Kidney epithelial cell (primary cell): ENCODE results near the gene HOXB6. TPM values are rescaled to one million over a fixed set of nuclear protein-coding genes. Genes with fewer than 3 reads are reported as not detected.

ENCODE experiments used
- DNase-seq: peaks from one replicate; pipeline ENCODE4 v3.0.0-alpha.2; 2010; ENCODE audit warnings: low read depth
- H3K27me3 ChIP-seq: 2 replicates; pipeline ENCODE4 v1.6.0; 2011; ENCODE audit warnings: low read length; ENCODE audit not compliant: control insufficient read depth, insufficient read depth
- H3K36me3 ChIP-seq: 2 replicates; pipeline ENCODE4 v1.5.1; 2011; ENCODE audit warnings: low read length; ENCODE audit not compliant: control insufficient read depth, insufficient read depth
- H3K4me3 ChIP-seq: 2 replicates; pipeline ENCODE4 v1.5.1; 2011; ENCODE audit warnings: low read depth, mild to moderate bottlenecking, control low read depth, low read length
- total RNA-seq: library from RNA; depleted of rRNA; stranded (reverse); fragments of >200 nt; gene quantifications from 2 replicates; pipeline ENCODE4 v1.2.3, GENCODE V29; 2015
- TF ChIP-seq, protein P1 (sequence below): IDR thresholded peaks from 2 replicates; pipeline ENCODE4 v1.5.1; 2011; ENCODE audit warnings: mild to moderate bottlenecking, moderate library complexity, low read length, control low read depth, inconsistent platforms; ENCODE audit not compliant: insufficient read depth, poor library complexity, severe bottlenecking

HOXB6 gene
- total RNA-seq, 1 donor from 2014 or later = 30.7 TPM

DNA sequence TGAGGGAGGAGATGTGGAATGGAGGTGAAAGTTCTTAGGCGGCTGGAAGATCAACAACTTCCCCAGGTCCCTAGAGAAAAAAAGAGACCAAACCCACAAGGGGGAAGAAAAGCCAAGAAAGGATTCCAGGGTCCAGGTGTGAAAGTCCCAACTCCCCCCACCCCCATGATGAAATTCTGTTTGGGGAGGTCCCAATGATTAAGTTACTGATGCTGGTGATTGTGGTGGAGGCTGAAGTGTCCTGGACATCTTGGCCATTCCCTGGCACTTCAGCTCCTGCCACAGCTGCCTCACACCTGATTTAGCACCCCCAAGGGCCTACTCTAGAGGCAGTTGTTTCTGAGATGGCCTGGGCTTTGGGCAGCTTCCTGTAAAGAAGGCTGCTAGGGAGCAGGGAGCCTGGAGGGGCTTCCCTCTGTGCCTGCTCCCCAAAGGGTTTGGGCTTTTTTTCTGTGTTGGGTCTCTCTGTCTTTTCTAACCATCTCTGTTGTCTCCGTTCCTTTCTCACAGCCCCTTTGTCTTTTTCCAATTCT is 39.7 kb downstream of the HOXB6 start:
- peaks cover 3% of the 10 kb centered on the region for H3K36me3 ChIP-seq
- DNase-seq = no peak
- TF ChIP-seq, protein P1, sequence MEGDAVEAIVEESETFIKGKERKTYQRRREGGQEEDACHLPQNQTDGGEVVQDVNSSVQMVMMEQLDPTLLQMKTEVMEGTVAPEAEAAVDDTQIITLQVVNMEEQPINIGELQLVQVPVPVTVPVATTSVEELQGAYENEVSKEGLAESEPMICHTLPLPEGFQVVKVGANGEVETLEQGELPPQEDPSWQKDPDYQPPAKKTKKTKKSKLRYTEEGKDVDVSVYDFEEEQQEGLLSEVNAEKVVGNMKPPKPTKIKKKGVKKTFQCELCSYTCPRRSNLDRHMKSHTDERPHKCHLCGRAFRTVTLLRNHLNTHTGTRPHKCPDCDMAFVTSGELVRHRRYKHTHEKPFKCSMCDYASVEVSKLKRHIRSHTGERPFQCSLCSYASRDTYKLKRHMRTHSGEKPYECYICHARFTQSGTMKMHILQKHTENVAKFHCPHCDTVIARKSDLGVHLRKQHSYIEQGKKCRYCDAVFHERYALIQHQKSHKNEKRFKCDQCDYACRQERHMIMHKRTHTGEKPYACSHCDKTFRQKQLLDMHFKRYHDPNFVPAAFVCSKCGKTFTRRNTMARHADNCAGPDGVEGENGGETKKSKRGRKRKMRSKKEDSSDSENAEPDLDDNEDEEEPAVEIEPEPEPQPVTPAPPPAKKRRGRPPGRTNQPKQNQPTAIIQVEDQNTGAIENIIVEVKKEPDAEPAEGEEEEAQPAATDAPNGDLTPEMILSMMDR = no peak
- peak overlapping the region; percentile 40 for H3K4me3 ChIP-seq
- H3K27me3 ChIP-seq = no peaks in the 10 kb centered on the region

DNA sequence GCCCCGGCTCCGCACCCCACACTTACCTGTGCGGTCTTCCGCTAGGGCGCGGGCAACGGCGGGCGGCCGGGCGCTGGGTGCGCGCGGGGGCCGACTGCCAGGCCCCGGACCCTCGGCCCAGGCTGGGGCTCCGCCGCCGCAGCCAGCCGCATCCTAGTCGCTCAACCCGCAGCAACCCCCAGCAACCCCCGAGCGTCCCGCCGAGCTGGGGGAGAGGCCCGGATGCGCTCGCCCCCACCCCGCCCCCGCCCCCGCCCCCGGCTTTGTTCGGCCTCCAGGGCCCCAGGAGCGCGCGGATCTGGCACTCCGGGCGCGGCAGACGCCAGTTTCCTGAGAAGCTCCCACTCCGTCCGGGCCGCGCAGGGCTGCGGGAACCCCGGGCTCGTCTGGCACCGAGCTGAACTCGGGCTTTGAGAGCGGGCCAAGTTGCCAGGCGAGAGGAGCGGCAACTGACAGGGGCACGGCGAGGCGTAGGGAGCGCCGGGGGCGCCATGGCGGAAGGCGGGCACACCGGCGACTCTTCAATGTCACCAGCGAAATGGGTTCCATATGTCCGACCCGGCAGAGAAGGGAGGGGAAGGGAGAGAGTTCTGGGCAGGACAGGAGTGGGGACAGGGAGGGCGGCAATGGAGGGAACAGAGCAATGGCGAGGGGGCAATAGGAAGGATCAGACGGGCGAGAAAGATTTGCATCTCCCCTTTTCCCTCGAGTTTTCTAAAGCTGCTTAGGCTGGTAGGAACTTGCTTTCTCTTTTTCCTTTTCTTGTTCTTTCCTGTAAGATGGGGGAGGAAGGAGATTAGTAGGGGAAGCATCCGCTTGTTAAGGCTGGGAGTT is 40.4 kb downstream of the HOXB6 start:
- H3K4me3 ChIP-seq = peak overlapping the region; percentile 40
- H3K27me3 ChIP-seq = no peaks in the 10 kb centered on the region
- H3K36me3 ChIP-seq = peaks cover 3% of the 10 kb centered on the region
- TF ChIP-seq, protein P1 = no peak
- no peak for DNase-seq

DNA sequence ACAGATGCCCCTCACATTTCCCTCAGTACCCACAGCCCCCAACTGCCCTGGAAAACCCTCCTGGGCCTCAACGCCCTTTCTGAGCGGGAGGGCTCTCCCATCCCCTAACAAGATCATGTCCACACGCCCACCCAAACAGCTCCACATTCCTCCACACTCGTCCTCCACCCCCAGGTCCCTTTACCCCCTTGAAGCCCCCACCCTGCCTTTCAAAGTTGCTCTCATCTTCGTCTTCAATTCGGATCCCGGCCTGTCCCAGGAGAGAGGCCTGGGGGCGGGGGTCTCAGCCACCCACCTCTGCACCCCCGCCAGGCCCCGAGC is 41.0 kb downstream of the HOXB6 start:
- Histone ChIP-seq H3K36me3 (peaks cover 3% of the 10 kb centered on the region), H3K27me3 (no peaks in the 10 kb centered on the region), H3K4me3 (peak overlapping the region; percentile 40)
- no peak for DNase-seq
- TF ChIP-seq, protein P1 = no peak

DNA sequence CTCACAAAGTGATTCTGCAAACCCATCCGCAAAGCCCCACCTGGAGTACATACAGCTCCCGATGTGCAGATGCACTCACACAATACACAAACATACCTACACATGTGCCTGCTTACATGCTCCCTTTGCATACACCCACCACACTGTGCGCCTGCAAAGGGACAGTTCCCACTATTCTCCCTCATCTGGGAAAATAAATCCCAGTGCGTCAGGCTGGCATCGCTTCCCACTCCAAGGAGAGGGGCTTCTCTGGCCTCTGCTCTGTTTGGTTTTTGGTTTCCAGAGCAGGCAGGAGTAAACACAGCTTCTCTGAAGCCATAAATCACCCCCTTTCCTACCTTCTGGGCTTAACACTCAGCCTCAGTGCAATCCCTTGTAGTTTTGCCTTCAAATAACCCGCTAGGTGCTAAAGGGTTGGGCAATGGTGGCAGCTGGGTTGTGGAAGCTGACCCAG is 41.4 kb downstream of the HOXB6 start:
- Histone ChIP-seq H3K36me3 (peaks cover 3% of the 10 kb centered on the region), H3K4me3 (peak overlapping the region; percentile 40), H3K27me3 (no peaks in the 10 kb centered on the region)
- TF ChIP-seq, protein P1 = no peak
- DNase-seq = no peak

DNA sequence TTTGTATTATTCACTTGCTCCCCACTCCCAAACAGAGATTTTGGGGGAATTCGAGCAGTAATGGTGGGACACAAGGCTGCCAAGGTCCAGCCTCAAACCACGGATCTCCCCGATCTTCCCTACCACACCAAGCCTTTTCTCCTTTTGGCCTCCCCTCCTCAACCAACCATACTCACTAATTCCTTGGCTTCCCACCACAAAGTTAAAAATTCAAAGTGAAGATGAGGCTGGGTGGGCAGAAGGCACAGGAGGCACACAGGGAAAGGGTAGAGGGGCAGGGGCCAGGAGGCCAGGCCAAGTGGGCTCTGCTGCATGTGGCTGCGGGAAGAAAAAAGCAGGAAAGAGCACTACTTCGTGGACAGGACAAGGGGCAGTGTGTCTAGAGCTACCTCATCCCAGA is 41.9 kb downstream of the HOXB6 start:
- DNase-seq = no peak
- H3K27me3 ChIP-seq = no peaks in the 10 kb centered on the region
- peaks cover 3% of the 10 kb centered on the region for H3K36me3 ChIP-seq
- TF ChIP-seq, protein P1 = no peak
- H3K4me3 ChIP-seq = peak overlapping the region; percentile 40
